Measurements from ENCODE around the gene THBD. TPM values are rescaled to one million over a fixed set of nuclear protein-coding genes. Genes with fewer than 3 reads are reported as not detected.

The THBD gene
- polyA plus RNA-seq, 4 donors, result 1.8 to 29.6 (median 2.4) TPM

- DNase-seq (no peak), FAIRE-seq (no peak)
- H3K36me3 ChIP-seq (ENCODE audit: control insufficient read depth in 3 of 3, insufficient read depth in 2 of 3, low read depth in 1 of 3, low read length in 3 of 3), result no peaks in the 10 kb centered on the region
- H3K27me3 ChIP-seq (ENCODE audit: control insufficient read depth in 3 of 3, insufficient read depth in 3 of 3, low read length in 3 of 3), result no peaks in the 10 kb centered on the region
- H3K4me3 ChIP-seq (ENCODE audit: low read depth in 1 of 3, low read length in 3 of 3), result no peak overlapping the region
- no peaks in the 10 kb centered on the region for H3K4me1 ChIP-seq (ENCODE audit: control insufficient read depth in 3 of 3, insufficient read depth in 2 of 3, low read depth in 1 of 3, low read length in 2 of 3)
- no peaks in the 10 kb centered on the region for H3K9me3 ChIP-seq (ENCODE audit: control insufficient read depth in 2 of 2, insufficient read depth in 1 of 2, low read depth in 1 of 2, low read length in 1 of 2)
- H3K27ac ChIP-seq (ENCODE audit: low read depth in 1 of 3, low read length in 2 of 3), result no peak overlapping the region
- 88 to 91% (median 89%) methylated on average over 10 of the region's 10 CpGs for WGBS, 3 donors
Measured at GRCh38 chr20:23023621-23024177, 25.8 kb downstream of the THBD start.

GRCh38 chr20:23022849-23023248 is 26.6 kb downstream of the THBD start:
- DNase-seq (no peak), FAIRE-seq (no peak)
- Histone ChIP-seq H3K27me3 (ENCODE audit: control insufficient read depth in 3 of 3, insufficient read depth in 3 of 3, low read length in 3 of 3) (no peaks in the 10 kb centered on the region), H3K27ac (ENCODE audit: low read depth in 1 of 3, low read length in 2 of 3) (no peak overlapping the region), H3K36me3 (ENCODE audit: control insufficient read depth in 3 of 3, insufficient read depth in 2 of 3, low read depth in 1 of 3, low read length in 3 of 3) (no peaks in the 10 kb centered on the region), H3K9me3 (ENCODE audit: control insufficient read depth in 2 of 2, insufficient read depth in 1 of 2, low read depth in 1 of 2, low read length in 1 of 2) (no peaks in the 10 kb centered on the region), H3K4me3 (ENCODE audit: low read depth in 1 of 3, low read length in 3 of 3) (no peak overlapping the region), H3K4me1 (ENCODE audit: control insufficient read depth in 3 of 3, insufficient read depth in 2 of 3, low read depth in 1 of 3, low read length in 2 of 3) (no peaks in the 10 kb centered on the region)
- 72 to 83% (median 80%) methylated on average over 4 of the region's 4 CpGs for WGBS, 3 donors

DNA sequence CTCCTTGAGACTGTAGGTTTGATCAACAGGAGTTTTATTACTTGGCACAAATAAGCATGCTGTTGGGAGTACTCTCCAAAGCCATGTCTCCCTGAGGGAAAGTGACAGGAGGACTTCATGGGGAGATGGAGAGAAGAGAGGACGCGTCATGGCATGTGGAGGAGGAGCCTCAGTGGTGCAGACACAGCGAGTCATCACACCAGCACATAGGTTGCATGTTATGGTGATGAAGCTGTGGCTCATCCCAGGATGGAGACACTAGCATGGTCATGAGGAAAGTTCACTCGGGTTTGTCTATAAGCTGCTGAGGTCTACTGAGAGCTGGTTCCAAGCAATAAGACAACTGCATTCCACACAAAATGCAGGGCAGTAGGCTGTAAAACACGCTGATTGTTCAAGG is 27.5 kb downstream of the THBD start:
- no peak overlapping the region for H3K27ac ChIP-seq (ENCODE audit: low read depth in 1 of 3, low read length in 2 of 3)
- WGBS, 3 donors, result 89 to 93% (median 93%) methylated on average over 5 of the region's 5 CpGs
- no peak for FAIRE-seq
- no peaks in the 10 kb centered on the region for H3K36me3 ChIP-seq (ENCODE audit: control insufficient read depth in 3 of 3, insufficient read depth in 2 of 3, low read depth in 1 of 3, low read length in 3 of 3)
- no peaks in the 10 kb centered on the region for H3K4me1 ChIP-seq (ENCODE audit: control insufficient read depth in 3 of 3, insufficient read depth in 2 of 3, low read depth in 1 of 3, low read length in 2 of 3)
- no peak overlapping the region for H3K4me3 ChIP-seq (ENCODE audit: low read depth in 1 of 3, low read length in 3 of 3)
- H3K9me3 ChIP-seq (ENCODE audit: control insufficient read depth in 2 of 2, insufficient read depth in 1 of 2, low read depth in 1 of 2, low read length in 1 of 2), result no peaks in the 10 kb centered on the region
- DNase-seq, result no peak
- H3K27me3 ChIP-seq (ENCODE audit: control insufficient read depth in 3 of 3, insufficient read depth in 3 of 3, low read length in 3 of 3), result no peaks in the 10 kb centered on the region

DNA sequence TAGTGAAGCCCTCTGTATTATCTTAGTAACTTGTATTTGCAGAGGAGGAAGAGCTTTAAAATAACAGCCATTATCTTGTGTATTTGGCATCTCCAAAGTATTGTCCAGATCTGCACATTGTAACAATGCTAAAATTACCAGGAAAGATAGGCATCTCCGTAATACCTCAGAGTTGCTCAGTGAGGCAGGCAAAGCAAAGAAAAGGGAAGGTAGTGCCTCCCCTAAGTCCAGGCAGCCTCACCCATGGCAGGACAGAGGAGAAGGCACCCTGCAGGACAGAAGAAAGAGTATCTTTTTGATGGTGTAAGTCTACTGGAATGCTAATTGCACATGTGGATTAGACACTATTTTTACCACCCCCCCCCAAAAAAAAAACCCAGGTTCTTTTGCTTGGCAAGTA is 27.9 kb downstream of the THBD start:
- WGBS, 3 donors, result 69 to 83% (median 78%) methylated on average over 1 of the region's 1 CpG
- no peak overlapping the region for H3K4me3 ChIP-seq (ENCODE audit: low read depth in 1 of 3, low read length in 3 of 3)
- no peak for FAIRE-seq

DNA sequence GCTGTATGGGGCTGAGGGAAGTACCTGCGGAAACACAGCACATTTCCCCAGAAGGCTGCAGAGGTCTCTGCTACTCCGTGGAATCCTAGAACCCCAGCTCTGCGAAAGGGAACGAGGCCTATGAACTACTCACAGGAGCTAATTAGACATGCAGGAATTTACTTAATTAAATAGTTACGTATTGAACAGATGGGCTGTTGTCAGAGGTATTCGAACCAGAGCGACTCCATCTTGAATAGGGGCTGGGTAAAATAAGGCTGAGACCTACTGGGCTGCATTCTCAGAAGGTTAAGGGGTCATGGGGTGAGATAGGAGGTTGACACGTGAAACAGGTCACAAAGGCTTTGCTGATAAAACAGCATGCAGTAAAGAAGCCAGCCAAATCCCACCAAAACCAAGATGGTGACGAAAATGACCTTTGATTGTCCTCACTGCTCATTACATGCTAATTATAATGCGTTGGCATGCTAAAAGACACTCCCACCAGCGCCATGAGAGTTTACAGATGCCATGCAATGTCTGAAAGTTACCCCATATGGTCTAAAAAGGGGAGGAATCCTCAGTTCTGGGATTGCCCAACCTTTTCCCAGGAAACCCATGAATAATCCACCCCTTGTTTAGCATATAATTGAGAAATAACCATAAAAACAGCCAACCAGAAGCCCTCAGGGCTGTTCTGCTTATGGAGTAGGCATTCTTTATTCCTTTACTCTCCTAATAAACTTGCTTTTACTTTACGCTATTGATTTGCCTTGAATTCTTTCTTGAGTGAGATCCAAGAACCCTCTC is 29.0 kb downstream of the THBD start:
- FAIRE-seq, result no peak
- no peaks in the 10 kb centered on the region for H3K4me1 ChIP-seq (ENCODE audit: control insufficient read depth in 3 of 3, insufficient read depth in 2 of 3, low read depth in 1 of 3, low read length in 2 of 3)
- WGBS, 3 donors, result 84 to 90% (median 88%) methylated on average over 12 of the region's 12 CpGs

More for the DNA sequence above, 27.9 kb downstream of the THBD start:
- Histone ChIP-seq H3K9me3 (ENCODE audit: control insufficient read depth in 2 of 2, insufficient read depth in 1 of 2, low read depth in 1 of 2, low read length in 1 of 2) (no peaks in the 10 kb centered on the region), H3K36me3 (ENCODE audit: control insufficient read depth in 3 of 3, insufficient read depth in 2 of 3, low read depth in 1 of 3, low read length in 3 of 3) (no peaks in the 10 kb centered on the region), H3K27ac (ENCODE audit: low read depth in 1 of 3, low read length in 2 of 3) (no peak overlapping the region), H3K27me3 (ENCODE audit: control insufficient read depth in 3 of 3, insufficient read depth in 3 of 3, low read length in 3 of 3) (no peaks in the 10 kb centered on the region), H3K4me1 (ENCODE audit: control insufficient read depth in 3 of 3, insufficient read depth in 2 of 3, low read depth in 1 of 3, low read length in 2 of 3) (no peaks in the 10 kb centered on the region)
- DNase-seq, result no peak

GRCh38 chr20:23019403-23019802 is 30.1 kb downstream of the THBD start:
- Histone ChIP-seq H3K4me1 (ENCODE audit: control insufficient read depth in 3 of 3, insufficient read depth in 2 of 3, low read depth in 1 of 3, low read length in 2 of 3) (no peaks in the 10 kb centered on the region), H3K4me3 (ENCODE audit: low read depth in 1 of 3, low read length in 3 of 3) (no peak overlapping the region), H3K9me3 (ENCODE audit: control insufficient read depth in 2 of 2, insufficient read depth in 1 of 2, low read depth in 1 of 2, low read length in 1 of 2) (no peaks in the 10 kb centered on the region), H3K36me3 (ENCODE audit: control insufficient read depth in 3 of 3, insufficient read depth in 2 of 3, low read depth in 1 of 3, low read length in 3 of 3) (no peaks in the 10 kb centered on the region), H3K27ac (ENCODE audit: low read depth in 1 of 3, low read length in 2 of 3) (no peak overlapping the region), H3K27me3 (ENCODE audit: control insufficient read depth in 3 of 3, insufficient read depth in 3 of 3, low read length in 3 of 3) (no peaks in the 10 kb centered on the region)
- 64 to 80% (median 73%) methylated on average over 7 of the region's 7 CpGs for WGBS, 3 donors
- DNase-seq, result no peak
- FAIRE-seq, result no peak

More for the DNA sequence above, 29.0 kb downstream of the THBD start:
- H3K27me3 ChIP-seq (ENCODE audit: control insufficient read depth in 3 of 3, insufficient read depth in 3 of 3, low read length in 3 of 3), result no peaks in the 10 kb centered on the region
- H3K4me3 ChIP-seq (ENCODE audit: low read depth in 1 of 3, low read length in 3 of 3), result no peak overlapping the region
- H3K36me3 ChIP-seq (ENCODE audit: control insufficient read depth in 3 of 3, insufficient read depth in 2 of 3, low read depth in 1 of 3, low read length in 3 of 3), result no peaks in the 10 kb centered on the region
- no peak for DNase-seq
- no peaks in the 10 kb centered on the region for H3K9me3 ChIP-seq (ENCODE audit: control insufficient read depth in 2 of 2, insufficient read depth in 1 of 2, low read depth in 1 of 2, low read length in 1 of 2)
- no peak overlapping the region for H3K27ac ChIP-seq (ENCODE audit: low read depth in 1 of 3, low read length in 2 of 3)

DNA sequence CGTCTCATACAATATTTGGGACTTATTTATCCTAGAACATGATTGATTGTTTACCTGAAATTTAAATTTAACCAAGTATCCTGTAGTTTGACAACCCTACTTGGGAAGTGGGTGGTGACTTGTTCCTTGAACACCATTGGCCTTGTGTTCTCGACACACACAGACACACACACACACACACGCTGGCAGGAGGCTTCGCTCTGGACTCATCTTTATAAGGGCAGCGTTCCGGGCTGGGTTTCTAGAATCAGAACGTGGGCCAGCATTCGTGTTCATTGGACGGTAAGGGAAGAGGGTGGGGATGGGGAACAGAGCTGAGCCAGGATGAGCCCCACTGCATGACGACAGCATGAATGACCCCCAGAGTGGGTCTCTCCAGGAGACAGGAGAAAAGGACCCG is 30.5 kb downstream of the THBD start:
- DNase-seq (no peak), FAIRE-seq (no peak)
- Histone ChIP-seq H3K27ac (ENCODE audit: low read depth in 1 of 3, low read length in 2 of 3) (no peak overlapping the region), H3K4me1 (ENCODE audit: control insufficient read depth in 3 of 3, insufficient read depth in 2 of 3, low read depth in 1 of 3, low read length in 2 of 3) (no peaks in the 10 kb centered on the region), H3K36me3 (ENCODE audit: control insufficient read depth in 3 of 3, insufficient read depth in 2 of 3, low read depth in 1 of 3, low read length in 3 of 3) (no peaks in the 10 kb centered on the region), H3K9me3 (ENCODE audit: control insufficient read depth in 2 of 2, insufficient read depth in 1 of 2, low read depth in 1 of 2, low read length in 1 of 2) (no peaks in the 10 kb centered on the region), H3K27me3 (ENCODE audit: control insufficient read depth in 3 of 3, insufficient read depth in 3 of 3, low read length in 3 of 3) (no peaks in the 10 kb centered on the region), H3K4me3 (ENCODE audit: low read depth in 1 of 3, low read length in 3 of 3) (no peak overlapping the region)
- WGBS, 3 donors, result 91 to 92% (median 91%) methylated on average over 11 of the region's 11 CpGs

DNA sequence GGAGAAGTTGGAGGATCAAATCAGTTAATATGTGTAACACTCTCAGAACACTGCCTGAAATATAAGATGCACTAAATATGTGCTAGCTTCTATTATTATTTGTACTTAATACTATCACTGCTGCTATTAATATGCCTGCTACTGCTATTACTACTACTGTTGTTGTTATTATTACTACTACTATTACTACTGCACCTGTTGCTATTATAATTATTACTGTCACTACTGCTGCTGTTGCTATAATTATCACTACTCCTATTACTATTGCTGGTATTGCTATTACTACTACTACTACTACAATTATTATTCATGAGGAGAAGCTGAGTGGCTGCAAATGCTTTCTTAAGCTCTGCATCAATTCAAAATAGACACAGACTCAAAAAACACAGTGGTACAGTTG is 31.0 kb downstream of the THBD start:
- H3K36me3 ChIP-seq (ENCODE audit: control insufficient read depth in 3 of 3, insufficient read depth in 2 of 3, low read depth in 1 of 3, low read length in 3 of 3), result no peaks in the 10 kb centered on the region
- DNase-seq, result no peak
- no peaks in the 10 kb centered on the region for H3K27me3 ChIP-seq (ENCODE audit: control insufficient read depth in 3 of 3, insufficient read depth in 3 of 3, low read length in 3 of 3)
- H3K9me3 ChIP-seq (ENCODE audit: control insufficient read depth in 2 of 2, insufficient read depth in 1 of 2, low read depth in 1 of 2, low read length in 1 of 2), result no peaks in the 10 kb centered on the region
- H3K27ac ChIP-seq (ENCODE audit: low read depth in 1 of 3, low read length in 2 of 3), result no peak overlapping the region
- no peaks in the 10 kb centered on the region for H3K4me1 ChIP-seq (ENCODE audit: control insufficient read depth in 3 of 3, insufficient read depth in 2 of 3, low read depth in 1 of 3, low read length in 2 of 3)
- no peak for FAIRE-seq
- no peak overlapping the region for H3K4me3 ChIP-seq (ENCODE audit: low read depth in 1 of 3, low read length in 3 of 3)

GRCh38 chr20:23017516-23017915 is 32.0 kb downstream of the THBD start:
- no peaks in the 10 kb centered on the region for H3K9me3 ChIP-seq (ENCODE audit: control insufficient read depth in 2 of 2, insufficient read depth in 1 of 2, low read depth in 1 of 2, low read length in 1 of 2)
- H3K27me3 ChIP-seq (ENCODE audit: control insufficient read depth in 3 of 3, insufficient read depth in 3 of 3, low read length in 3 of 3), result no peaks in the 10 kb centered on the region
- H3K4me1 ChIP-seq (ENCODE audit: control insufficient read depth in 3 of 3, insufficient read depth in 2 of 3, low read depth in 1 of 3, low read length in 2 of 3), result no peaks in the 10 kb centered on the region
- H3K27ac ChIP-seq (ENCODE audit: low read depth in 1 of 3, low read length in 2 of 3), result no peak overlapping the region
- H3K36me3 ChIP-seq (ENCODE audit: control insufficient read depth in 3 of 3, insufficient read depth in 2 of 3, low read depth in 1 of 3, low read length in 3 of 3), result no peaks in the 10 kb centered on the region
- WGBS, 3 donors, result 59 to 84% (median 79%) methylated on average over 2 of the region's 2 CpGs
- no peak for FAIRE-seq
- no peak for DNase-seq
- H3K4me3 ChIP-seq (ENCODE audit: low read depth in 1 of 3, low read length in 3 of 3), result no peak overlapping the region
